Activated CD4-positive, alpha-beta T cell treated with anti-CD3 and anti-CD28 coated beads, Interleukin-2, Interleukin-4, amounts not matched to agents 100 ng/mL and 50 ng/mL, durations not matched to agents 16 hours and 8 hours (primary cell): ENCODE data around the gene PRKCE.

Experiments used
- DNase-seq: peaks from one replicate; pipeline ENCODE4 v3.0.0-alpha.2; 2020; ENCODE audit warnings: low spot score

PRKCE gene

GRCh38 chr2:46227674-46228289 lies 576.3 kb downstream of the PRKCE start:
- DNase-seq, result no peak

GRCh38 chr2:46229134-46230063 lies 577.9 kb downstream of the PRKCE start:
- peak; percentile 77 for DNase-seq

DNA sequence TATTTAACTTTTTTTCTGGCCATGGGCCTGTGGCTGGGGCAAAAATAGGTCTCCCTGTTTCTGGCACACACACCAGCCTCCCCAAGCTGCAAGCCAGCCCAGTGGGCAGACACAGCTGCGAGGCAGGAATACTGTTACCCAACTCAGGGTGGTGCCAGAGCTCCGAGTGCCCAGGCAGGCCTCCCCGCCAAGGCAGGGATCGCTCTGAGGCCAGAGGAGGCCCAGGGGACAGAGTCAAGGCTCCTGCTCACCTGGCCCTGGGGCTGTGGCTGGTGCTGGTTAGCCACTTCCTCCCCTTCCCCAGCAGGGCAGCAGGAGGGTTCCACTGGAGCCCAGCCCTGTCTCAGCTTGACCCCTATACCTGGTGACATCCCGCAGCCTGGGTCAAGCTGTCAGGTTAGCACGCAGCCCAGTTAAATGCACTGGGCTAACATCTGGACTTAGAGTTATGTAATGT lies 578.7 kb downstream of the PRKCE start:
- DNase-seq, result peak; percentile 15

- DNase-seq, result no peak
Measured at GRCh38 chr2:46230677-46231425, 579.4 kb downstream of the PRKCE start.

DNA sequence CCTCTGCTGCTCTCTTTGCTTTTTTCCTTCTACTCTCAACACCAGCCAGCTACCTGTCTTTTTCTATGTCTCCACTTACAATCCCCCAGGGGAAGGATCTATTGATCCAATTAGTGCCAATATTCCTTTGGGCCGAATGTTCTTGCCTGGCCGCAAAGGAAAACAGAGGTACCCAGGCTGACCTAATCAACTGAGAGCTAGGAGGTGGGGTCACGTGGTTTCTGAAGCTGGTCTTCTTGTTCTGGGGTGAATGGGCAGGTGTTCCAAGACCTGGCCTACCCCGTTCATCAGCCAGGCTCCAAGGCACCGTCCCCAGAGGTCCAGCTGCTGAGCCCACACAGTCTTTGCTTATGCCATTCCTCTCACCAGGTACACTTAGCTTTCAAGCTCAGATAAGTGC lies 580.2 kb downstream of the PRKCE start:
- no peak for DNase-seq

- no peak for DNase-seq
Measured at GRCh38 chr2:46232860-46233259, 581.4 kb downstream of the PRKCE start.

- DNase-seq, result no peak
Measured at GRCh38 chr2:46236006-46236875, 584.8 kb downstream of the PRKCE start.

GRCh38 chr2:46236876-46237859 lies 585.7 kb downstream of the PRKCE start:
- no peak for DNase-seq
